Uterus (tissue), 4 donors: Measurements from ENCODE around the gene EXTL1. TPM values are rescaled to one million over a fixed set of nuclear protein-coding genes. Genes with fewer than 3 reads are reported as not detected.

ENCODE experiments used
- DNase-seq, 2 donors: peaks; one replicate each; pipeline ENCODE4 v3.0.0-alpha.2; 2019 to 2020
- H3K27ac ChIP-seq, 2 donors: fragments of 200-600 bp; sonication (generic); 1 replicate in 1 of 2; 2 replicates in 1 of 2; pipeline ENCODE4 v1.5.1; 2016 to 2018
- H3K27me3 ChIP-seq, 2 donors: fragments of 200-600 bp; sonication (generic); one replicate each; pipeline ENCODE4 v1.5.1; 2018 to 2019; ENCODE audit warnings: control low read depth in 1 of 2
- H3K36me3 ChIP-seq, 2 donors: fragments of 200-600 bp; sonication (generic); one replicate each; pipeline ENCODE4 v1.5.1; 2019; ENCODE audit warnings: control low read depth in 1 of 2
- H3K4me1 ChIP-seq, 2 donors: fragments of 200-600 bp; sonication (generic); one replicate each; pipeline ENCODE4 v1.5.1; 2018 to 2019; ENCODE audit warnings: control low read depth in 1 of 2
- H3K4me3 ChIP-seq, 2 donors: fragments of 200-600 bp; sonication (generic); 1 replicate in 1 of 2; 2 replicates in 1 of 2; pipeline ENCODE4 v1.5.1; 2018 to 2019; ENCODE audit warnings: mild to moderate bottlenecking in 1 of 2
- H3K9me3 ChIP-seq, 2 donors: fragments of 200-600 bp; sonication (generic); one replicate each; pipeline ENCODE4 v1.5.1; 2019; ENCODE audit warnings: control low read depth in 1 of 2
- CTCF ChIP-seq, 4 experiments: fragments of 200-600 bp in 2 of 4; fragments of 450-650 bp in 2 of 4; sonication (generic) in 2 of 4; IDR thresholded peaks; one replicate each; pipeline ENCODE4 v1.5.1; 2016 to 2019; ENCODE audit warnings: antibody characterized with exemption in 4 of 4, mild to moderate bottlenecking in 2 of 4, moderate library complexity in 1 of 4
- POLR2A ChIP-seq, 2 donors: fragments of 450-650 bp; IDR thresholded peaks; one replicate each; pipeline ENCODE4 v1.6.1; 2016; ENCODE audit warnings: antibody characterized with exemption in 2 of 2, mild to moderate bottlenecking in 1 of 2, moderate library complexity in 1 of 2
- intact Hi-C: fragments of 100-400 bp; cut with DNase I; formaldehyde crosslinking; loops from one replicate; pipeline ENCODE4 v1.15.1; 2023; ENCODE audit warnings: low total_unique reads
- total RNA-seq, 4 donors: library from RNA; depleted of rRNA in 3 of 4; stranded (reverse); fragments of >200 nt in 3 of 4; gene quantifications; one replicate each; pipeline versions ENCODE4 v1.1.0 to v1.2.4, GENCODE V29; 2014 to 2023
- donor health status: DM: yes; HTN: yes; CAD: no.

EXTL1 gene
- total RNA-seq, 4 donors from 2014 or later, result 0.26 to 2.7 (median 1.7) TPM; not detected in 1

DNA sequence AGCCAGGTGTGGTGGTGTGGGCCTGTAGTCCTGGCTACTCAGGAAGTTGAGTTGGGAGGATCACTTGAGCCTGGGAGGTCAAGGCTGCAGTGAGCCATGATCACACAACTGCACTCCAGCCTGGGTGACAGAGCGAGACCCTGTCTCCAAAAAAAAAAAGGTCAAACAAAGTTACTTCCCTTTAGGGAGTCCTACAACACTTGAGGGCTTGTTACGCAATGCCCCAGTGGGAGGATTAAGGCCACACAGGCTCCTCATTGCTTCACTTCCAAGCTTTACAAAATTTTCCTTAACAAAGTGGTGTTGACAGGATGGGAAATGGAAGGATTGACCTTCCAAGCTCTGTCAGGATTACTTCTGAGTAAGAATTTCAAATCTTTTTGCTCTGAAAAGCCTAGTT, 6.2 kb upstream of the EXTL1 start:
- no peaks in the 10 kb centered on the region for H3K27me3 ChIP-seq
- no peak overlapping the region for H3K27ac ChIP-seq
- no peaks in the 10 kb centered on the region for H3K4me1 ChIP-seq
- TF ChIP-seq CTCF (IDR thresholded peaks at IDR 0.05) (no peak), POLR2A (IDR thresholded peaks at IDR 0.05) (no peak)
- DNase-seq, result peak in 1 of 2 donors; percentile 45
- intact Hi-C loops, result no loop called here
- no peak overlapping the region for H3K4me3 ChIP-seq
- H3K36me3 ChIP-seq, result no peaks in the 10 kb centered on the region
- H3K9me3 ChIP-seq, result no peaks in the 10 kb centered on the region

DNA sequence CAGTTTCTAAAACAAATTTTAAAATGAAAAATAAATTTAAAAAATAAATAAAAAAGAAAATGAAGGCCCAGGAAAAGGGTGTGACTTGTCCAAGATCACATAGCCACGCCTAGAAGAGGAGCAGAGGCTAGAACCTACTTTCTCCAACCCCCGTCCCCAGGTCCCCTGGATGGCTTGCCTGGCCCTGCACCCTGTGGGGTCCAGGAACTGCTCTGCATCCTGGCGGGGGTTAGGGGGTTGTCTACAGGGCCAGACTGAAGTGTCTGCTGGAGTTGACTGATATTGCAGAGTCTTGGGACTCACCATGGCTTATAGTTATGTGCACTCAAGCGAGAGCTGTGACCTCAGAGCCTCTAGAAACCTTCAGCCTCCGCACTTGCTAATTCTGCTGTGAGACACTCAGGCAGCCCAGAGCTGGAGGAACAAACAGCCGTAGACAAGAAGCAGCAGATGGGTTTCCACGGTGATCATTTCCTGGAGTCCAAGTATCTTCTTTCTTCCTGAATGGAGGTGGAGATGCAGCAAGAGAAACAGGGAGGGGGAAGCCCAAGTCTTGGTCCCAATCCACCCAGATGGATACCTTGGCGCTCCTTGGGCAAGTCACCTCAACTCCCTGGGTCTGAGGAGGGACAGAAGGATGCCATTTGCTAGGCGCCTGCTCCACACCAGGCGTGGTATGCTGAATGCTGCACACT, 5.2 kb upstream of the EXTL1 start:
- peaks cover 0 to 4% of the 10 kb centered on the region in 2 donors for H3K4me1 ChIP-seq
- H3K9me3 ChIP-seq, result no peaks in the 10 kb centered on the region
- DNase-seq, result no peak
- H3K4me3 ChIP-seq, result no peak overlapping the region
- intact Hi-C loops, result no loop called here
- H3K36me3 ChIP-seq, result no peaks in the 10 kb centered on the region
- H3K27me3 ChIP-seq, result no peaks in the 10 kb centered on the region
- H3K27ac ChIP-seq, result peak overlapping the region in 1 of 2 donors; percentile 15
- TF ChIP-seq POLR2A (IDR thresholded peaks at IDR 0.05) (no peak), CTCF (IDR thresholded peaks at IDR 0.05) (no peak)

GRCh38 chr1:26016953-26017545, 4.5 kb upstream of the EXTL1 start:
- H3K27ac ChIP-seq, result peak overlapping the region; percentile 15 to 39
- H3K36me3 ChIP-seq, result no peaks in the 10 kb centered on the region
- no peaks in the 10 kb centered on the region for H3K9me3 ChIP-seq
- intact Hi-C loops, result no loop called here
- TF ChIP-seq POLR2A (IDR thresholded peaks at IDR 0.05) (no peak), CTCF (IDR thresholded peaks at IDR 0.05) (no peak)
- H3K4me3 ChIP-seq, result no peak overlapping the region
- no peaks in the 10 kb centered on the region for H3K27me3 ChIP-seq
- DNase-seq, result no peak
- H3K4me1 ChIP-seq, result peaks cover 0 to 5% of the 10 kb centered on the region in 2 donors

GRCh38 chr1:26017606-26018005, 4.0 kb upstream of the EXTL1 start:
- H3K4me1 ChIP-seq, result peaks cover 0 to 5% of the 10 kb centered on the region in 2 donors
- H3K36me3 ChIP-seq, result no peaks in the 10 kb centered on the region
- H3K27me3 ChIP-seq, result no peaks in the 10 kb centered on the region
- no peaks in the 10 kb centered on the region for H3K9me3 ChIP-seq
- TF ChIP-seq CTCF (IDR thresholded peaks at IDR 0.05) (no peak), POLR2A (IDR thresholded peaks at IDR 0.05) (no peak)
- peak overlapping the region; percentile 15 to 39 for H3K27ac ChIP-seq
- no peak overlapping the region for H3K4me3 ChIP-seq
- intact Hi-C loops, result no loop called here
- DNase-seq, result peak in 1 of 2 donors; percentile 30

DNA sequence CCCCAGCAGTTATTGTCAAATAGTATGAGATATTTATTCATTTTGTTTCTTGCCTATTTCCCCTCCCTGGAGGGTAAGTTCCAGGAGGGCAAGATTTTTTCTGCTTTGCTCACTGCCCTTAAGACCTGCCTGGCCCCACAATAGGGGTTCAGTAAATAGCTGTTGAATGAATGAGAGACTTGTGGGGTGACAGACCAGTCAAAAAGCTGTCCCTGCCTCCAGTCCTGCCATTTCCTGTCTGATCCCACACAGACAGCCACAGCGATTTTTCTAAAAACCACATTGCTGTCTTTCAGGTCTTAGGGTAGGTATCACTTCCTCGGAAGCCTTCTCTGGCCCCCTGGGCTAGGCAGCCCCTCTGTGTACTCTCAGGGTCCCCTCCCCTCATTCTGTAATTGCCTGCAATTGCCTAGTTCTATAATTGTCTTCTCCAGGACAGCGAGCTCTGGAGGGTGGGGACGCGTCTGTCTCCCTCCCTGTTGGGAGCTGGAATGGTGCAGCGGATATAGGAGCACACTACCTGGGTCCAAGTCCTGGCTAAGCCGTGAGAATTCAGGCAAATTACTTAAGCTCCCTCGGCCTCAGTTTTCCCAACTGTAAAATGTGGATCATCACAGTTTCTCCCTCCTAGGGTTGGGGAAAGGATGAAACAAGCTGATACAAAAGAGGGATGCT, 1.8 kb upstream of the EXTL1 start:
- TF ChIP-seq CTCF (IDR thresholded peaks at IDR 0.05) (no peak), POLR2A (IDR thresholded peaks at IDR 0.05) (no peak)
- Histone ChIP-seq H3K4me1 (peaks cover 0 to 5% of the 10 kb centered on the region in 2 donors), H3K27me3 (no peaks in the 10 kb centered on the region), H3K27ac (peak overlapping the region; percentile 53 to 66), H3K9me3 (no peaks in the 10 kb centered on the region), H3K4me3 (no peak overlapping the region), H3K36me3 (no peaks in the 10 kb centered on the region)
- DNase-seq, result no peak
- intact Hi-C loops, result no loop called here
